Testis (tissue), 2 donors: Measurements from ENCODE around the gene F13B.

Source experiments
- CTCF ChIP-seq, 3 experiments: fragments of 450-650 bp in 2 of 3; fragments of 200-600 bp in 1 of 3; sonication (generic) in 1 of 3; IDR thresholded peaks; one replicate each; pipeline ENCODE4 v1.5.1; 2016 to 2019; ENCODE audit warnings: antibody characterized with exemption in 3 of 3, mild to moderate bottlenecking in 2 of 3, moderate library complexity in 1 of 3
- POLR2A ChIP-seq: fragments of 450-650 bp; IDR thresholded peaks from one replicate; pipeline ENCODE4 v1.6.1; 2017; ENCODE audit warnings: antibody characterized with exemption, mild to moderate bottlenecking, moderate library complexity

DNA sequence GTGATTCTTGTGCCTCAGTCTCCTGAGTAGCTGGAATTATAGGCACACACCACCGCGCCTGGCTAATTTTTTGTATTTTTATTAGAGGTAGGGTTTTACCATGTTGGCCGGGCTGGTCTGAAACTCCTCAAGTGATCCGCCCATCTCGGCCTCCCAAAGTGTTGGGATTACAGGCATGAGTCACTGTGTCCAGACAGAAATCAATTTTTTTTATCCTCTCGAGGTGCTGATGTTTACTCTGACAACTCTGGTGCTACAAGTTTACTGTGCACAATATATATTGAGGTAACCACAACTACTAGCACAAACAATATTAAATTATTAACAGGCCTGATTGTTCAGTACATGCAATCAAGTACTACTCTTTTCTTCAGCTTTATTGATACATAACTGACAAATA, 39.7 kb downstream of the F13B start:
- TF ChIP-seq CTCF (IDR thresholded peaks at IDR 0.05) (no peak), POLR2A (no peak)
